ENCODE measurements around the gene SLC25A38.

DNA sequence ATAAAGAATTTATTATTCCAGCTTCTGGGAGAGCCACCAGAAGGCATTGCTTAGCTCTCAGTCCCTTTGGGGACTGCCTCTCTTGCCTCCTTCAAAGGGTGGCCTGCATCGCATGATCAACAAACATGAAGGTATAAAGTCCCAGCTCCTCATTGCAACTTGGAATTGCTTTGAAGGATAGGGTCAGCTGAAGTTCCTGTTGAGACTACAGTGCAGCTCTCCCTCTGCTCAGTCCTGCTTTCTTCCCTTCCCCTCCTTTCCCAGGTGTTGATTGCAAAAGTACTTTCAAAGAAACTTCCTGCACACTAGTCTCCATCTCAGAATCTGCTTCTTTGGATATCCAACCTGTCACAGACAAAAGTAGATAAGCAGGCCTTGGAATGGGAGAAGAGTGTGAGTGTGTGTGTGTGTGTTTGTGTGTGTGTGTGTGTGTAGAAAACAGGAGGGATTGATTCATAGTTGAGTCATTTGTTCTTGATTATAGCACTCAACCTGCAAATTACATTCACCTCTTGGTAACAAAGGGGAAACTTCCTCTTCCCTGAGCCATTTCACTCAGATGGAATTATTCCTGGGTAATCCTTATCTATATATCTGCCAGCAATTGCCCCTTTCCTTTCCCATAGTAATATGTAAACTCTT lies 40.0 kb upstream of the SLC25A38 start:
- TF ChIP-seq, protein P1, sequence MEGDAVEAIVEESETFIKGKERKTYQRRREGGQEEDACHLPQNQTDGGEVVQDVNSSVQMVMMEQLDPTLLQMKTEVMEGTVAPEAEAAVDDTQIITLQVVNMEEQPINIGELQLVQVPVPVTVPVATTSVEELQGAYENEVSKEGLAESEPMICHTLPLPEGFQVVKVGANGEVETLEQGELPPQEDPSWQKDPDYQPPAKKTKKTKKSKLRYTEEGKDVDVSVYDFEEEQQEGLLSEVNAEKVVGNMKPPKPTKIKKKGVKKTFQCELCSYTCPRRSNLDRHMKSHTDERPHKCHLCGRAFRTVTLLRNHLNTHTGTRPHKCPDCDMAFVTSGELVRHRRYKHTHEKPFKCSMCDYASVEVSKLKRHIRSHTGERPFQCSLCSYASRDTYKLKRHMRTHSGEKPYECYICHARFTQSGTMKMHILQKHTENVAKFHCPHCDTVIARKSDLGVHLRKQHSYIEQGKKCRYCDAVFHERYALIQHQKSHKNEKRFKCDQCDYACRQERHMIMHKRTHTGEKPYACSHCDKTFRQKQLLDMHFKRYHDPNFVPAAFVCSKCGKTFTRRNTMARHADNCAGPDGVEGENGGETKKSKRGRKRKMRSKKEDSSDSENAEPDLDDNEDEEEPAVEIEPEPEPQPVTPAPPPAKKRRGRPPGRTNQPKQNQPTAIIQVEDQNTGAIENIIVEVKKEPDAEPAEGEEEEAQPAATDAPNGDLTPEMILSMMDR (optimal IDR thresholded peaks at IDR 0.05 in 1 of 3, IDR thresholded peaks at IDR 0.05 in 1 of 3, conservative IDR thresholded peaks at IDR 0.05 in 1 of 3; ENCODE audit: extremely low read depth in 1 of 3, insufficient read depth in 2 of 3, low read length in 3 of 3) = no peak
- TF ChIP-seq EZH2 (IDR thresholded peaks at IDR 0.05; ENCODE audit: low read length) = no peak
